NCI-H2227 (cell line): ENCODE data around the gene LHFPL3.
"Not testable (repeated sequence)": the region's sequence is repeated elsewhere in the genome, so short reads cannot be mapped to it uniquely, and the experiment has no call there.

Source experiments
- DNase-seq: peaks from one replicate; lab custom pipeline; 2025; ENCODE audit not compliant: unreplicated experiment; lab: John Stamatoyannopoulos, UW

The LHFPL3 gene

GRCh38 chr7:104572554-104572953, 244.2 kb downstream of the LHFPL3 start:
- no peak for DNase-seq

GRCh38 chr7:104584620-104585019, 256.2 kb downstream of the LHFPL3 start:
- DNase-seq, result no peak

GRCh38 chr7:104595591-104595990, 267.2 kb downstream of the LHFPL3 start:
- not testable (repeated sequence) for DNase-seq

GRCh38 chr7:104603957-104604356, 275.6 kb downstream of the LHFPL3 start:
- no peak for DNase-seq

GRCh38 chr7:104604706-104605105, 276.3 kb downstream of the LHFPL3 start:
- no peak for DNase-seq

- DNase-seq, result peak; percentile 13
Observed at GRCh38 chr7:104621321-104621720, 292.9 kb downstream of the LHFPL3 start.

- DNase-seq, result no peak
Observed at GRCh38 chr7:104625956-104626355, 297.6 kb downstream of the LHFPL3 start.

- no peak for DNase-seq
Observed at GRCh38 chr7:104627516-104627915, 299.1 kb downstream of the LHFPL3 start.

GRCh38 chr7:104628017-104628416, 299.6 kb downstream of the LHFPL3 start:
- DNase-seq, result no peak

GRCh38 chr7:104629408-104629807, 301.0 kb downstream of the LHFPL3 start:
- DNase-seq, result no peak

- DNase-seq, result no peak
Observed at GRCh38 chr7:104640506-104640905, 312.1 kb downstream of the LHFPL3 start.

- no peak for DNase-seq
Observed at GRCh38 chr7:104642560-104642959, 314.2 kb downstream of the LHFPL3 start.

- peak; percentile 33 for DNase-seq
Observed at GRCh38 chr7:104643587-104644217, 315.3 kb downstream of the LHFPL3 start.

- no peak for DNase-seq
Observed at GRCh38 chr7:104650991-104651640, 322.7 kb downstream of the LHFPL3 start.

- DNase-seq, result no peak
Observed at GRCh38 chr7:104652434-104652833, 324.0 kb downstream of the LHFPL3 start.

- no peak for DNase-seq
Observed at GRCh38 chr7:104652865-104653264, 324.5 kb downstream of the LHFPL3 start.

- DNase-seq, result no peak
Observed at GRCh38 chr7:104653825-104654401, 325.5 kb downstream of the LHFPL3 start.

GRCh38 chr7:104655592-104655991, 327.2 kb downstream of the LHFPL3 start:
- DNase-seq, result no peak

- no peak for DNase-seq
Observed at GRCh38 chr7:104656467-104656866, 328.1 kb downstream of the LHFPL3 start.

GRCh38 chr7:104657134-104657533, 328.7 kb downstream of the LHFPL3 start:
- no peak for DNase-seq

- DNase-seq, result no peak
Observed at GRCh38 chr7:104661575-104661974, 333.2 kb downstream of the LHFPL3 start.

GRCh38 chr7:104664648-104665047, 336.2 kb downstream of the LHFPL3 start:
- DNase-seq, result no peak
